Smooth muscle cell (in vitro differentiated cells): Measurements from ENCODE around the gene TRUB1. TPM values are rescaled to one million over a fixed set of nuclear protein-coding genes. Genes with fewer than 3 reads are reported as not detected.

Source experiments
- DNase-seq: peaks from one replicate; lab custom pipeline; 2025; ENCODE audit not compliant: unreplicated experiment; lab: John Stamatoyannopoulos, UW
- H2AFZ ChIP-seq: fragments of 200-600 bp; sonication (generic); 2 replicates; pipeline ENCODE4 v1.6.0; 2016; ENCODE audit warnings: antibody characterized with exemption, low read depth, mild to moderate bottlenecking
- H3F3A ChIP-seq: fragments of 200-600 bp; sonication (generic); 2 replicates; pipeline ENCODE4 v1.6.0; 2017; ENCODE audit warnings: antibody characterized with exemption, low read depth
- H3K27ac ChIP-seq: fragments of 200-600 bp; sonication (generic); 2 replicates; pipeline ENCODE4 v1.5.1; 2016; ENCODE audit warnings: low read depth, mild to moderate bottlenecking
- H3K27me3 ChIP-seq: fragments of 200-600 bp; sonication (generic); 2 replicates; pipeline ENCODE4 v1.6.1; 2016; ENCODE audit warnings: low read depth, mild to moderate bottlenecking
- H3K36me3 ChIP-seq: fragments of 200-600 bp; sonication (generic); 2 replicates; pipeline ENCODE4 v1.5.1; 2016; ENCODE audit warnings: low read depth
- H3K4me1 ChIP-seq: fragments of 200-600 bp; sonication (generic); 2 replicates; pipeline ENCODE4 v1.5.1; 2016; ENCODE audit warnings: low read depth
- H3K4me2 ChIP-seq: fragments of 200-600 bp; sonication (generic); 2 replicates; pipeline ENCODE4 v1.6.0; 2016; ENCODE audit warnings: mild to moderate bottlenecking
- H3K4me3 ChIP-seq: fragments of 200-600 bp; sonication (generic); 2 replicates; pipeline ENCODE4 v1.5.1; 2016; ENCODE audit warnings: mild to moderate bottlenecking
- H3K79me2 ChIP-seq: fragments of 200-600 bp; sonication (generic); 2 replicates; pipeline ENCODE4 v1.6.0; 2016; ENCODE audit warnings: low read depth, mild to moderate bottlenecking
- H3K9ac ChIP-seq: fragments of 200-600 bp; sonication (generic); 2 replicates; pipeline ENCODE4 v1.6.0; 2016; ENCODE audit warnings: low read depth
- H3K9me3 ChIP-seq: fragments of 200-600 bp; sonication (generic); replicated peaks from 2 replicates; pipeline ENCODE4 v1.5.1; 2016; ENCODE audit warnings: low read depth
- H4K20me1 ChIP-seq: fragments of 200-600 bp; sonication (generic); 2 replicates; pipeline ENCODE4 v1.6.0; 2016; ENCODE audit warnings: low read depth
- CTCF ChIP-seq: fragments of 200-600 bp; sonication (generic); IDR thresholded peaks from 2 replicates; pipeline ENCODE4 v1.5.1; 2017; ENCODE audit warnings: borderline replicate concordance, mild to moderate bottlenecking, antibody characterized with exemption; ENCODE audit not compliant: insufficient read depth, poor library complexity, severe bottlenecking
- WGBS: methylation state at CpG from one replicate; pipeline ENCODE4 v1.1.7; 2016; ENCODE audit warnings: low lambda C conversion rate; 5-methylcytosine and 5-hydroxymethylcytosine counted together
- polyA plus RNA-seq: library from polyadenylated mRNA; unstranded; fragments of >200 nt; fragmentation: Nextera tagmentation; extraction: Ambion mirVana; gene quantifications from 2 replicates; pipeline ENCODE4 v1.2.1, GENCODE V29; 2016
- total RNA-seq: library from RNA; depleted of rRNA; stranded (reverse); fragments of >200 nt; gene quantifications from 2 replicates; pipeline ENCODE4 v1.2.3, GENCODE V29; 2014

Gene TRUB1
- total and polyA plus RNA-seq, 2 experiments from 2014 or later, result 10.8 to 25.4 TPM

GRCh38 chr10:114916653-114917052 is 21.3 kb upstream of the TRUB1 start:
- no peaks in the 10 kb centered on the region for H3K79me2 ChIP-seq
- H2AFZ ChIP-seq, result no peak overlapping the region
- H4K20me1 ChIP-seq, result no peaks in the 10 kb centered on the region
- 94% methylated on average over 10 of the region's 10 CpGs for WGBS
- no peaks in the 10 kb centered on the region for H3K9me3 ChIP-seq
- peaks cover 32% of the 10 kb centered on the region for H3K4me1 ChIP-seq
- DNase-seq, result no peak
- no peak overlapping the region for H3K27ac ChIP-seq
- H3K4me2 ChIP-seq, result no peak overlapping the region
- H3F3A ChIP-seq, result peaks cover 3% of the 10 kb centered on the region
- H3K4me3 ChIP-seq, result no peak overlapping the region
- H3K36me3 ChIP-seq, result no peaks in the 10 kb centered on the region
- no peak for TF ChIP-seq CTCF
- no peaks in the 10 kb centered on the region for H3K27me3 ChIP-seq
- no peak overlapping the region for H3K9ac ChIP-seq

GRCh38 chr10:114917459-114917858 is 20.5 kb upstream of the TRUB1 start:
- WGBS, result 100% methylated on average over 1 of the region's 1 CpG
- H4K20me1 ChIP-seq, result no peaks in the 10 kb centered on the region
- H3F3A ChIP-seq, result peaks cover 3% of the 10 kb centered on the region
- TF ChIP-seq CTCF, result no peak
- peaks cover 32% of the 10 kb centered on the region for H3K4me1 ChIP-seq
- no peak overlapping the region for H3K4me2 ChIP-seq
- no peaks in the 10 kb centered on the region for H3K27me3 ChIP-seq
- no peak for DNase-seq
- no peaks in the 10 kb centered on the region for H3K79me2 ChIP-seq
- H3K36me3 ChIP-seq, result no peaks in the 10 kb centered on the region
- no peak overlapping the region for H3K27ac ChIP-seq
- H3K9ac ChIP-seq, result no peak overlapping the region
- H3K4me3 ChIP-seq, result no peak overlapping the region
- H3K9me3 ChIP-seq, result no peaks in the 10 kb centered on the region
- H2AFZ ChIP-seq, result no peak overlapping the region

- TF ChIP-seq CTCF, result no peak
Observed at GRCh38 chr10:114917927-114918672, 19.9 kb upstream of the TRUB1 start.

GRCh38 chr10:114920459-114920858 is 17.5 kb upstream of the TRUB1 start:
- Histone ChIP-seq H3K79me2 (no peaks in the 10 kb centered on the region), H4K20me1 (no peaks in the 10 kb centered on the region), H3K9me3 (no peaks in the 10 kb centered on the region), H3K4me2 (no peak overlapping the region), H3K9ac (no peak overlapping the region), H3K27ac (no peak overlapping the region), H3F3A (peaks cover 3% of the 10 kb centered on the region), H3K27me3 (no peaks in the 10 kb centered on the region), H3K4me1 (peaks cover 20% of the 10 kb centered on the region), H2AFZ (no peak overlapping the region), H3K36me3 (no peaks in the 10 kb centered on the region), H3K4me3 (no peak overlapping the region)
- no peak for TF ChIP-seq CTCF
- 82% methylated on average over 1 of the region's 1 CpG for WGBS
- DNase-seq, result no peak

More at GRCh38 chr10:114917927-114918672, 19.9 kb upstream of the TRUB1 start:
- H3K27me3 ChIP-seq, result no peaks in the 10 kb centered on the region
- H4K20me1 ChIP-seq, result no peaks in the 10 kb centered on the region
- WGBS, result 41% methylated on average over 3 of the region's 3 CpGs
- DNase-seq, result no peak
- no peaks in the 10 kb centered on the region for H3K9me3 ChIP-seq
- no peak overlapping the region for H3K27ac ChIP-seq
- H3K9ac ChIP-seq, result no peak overlapping the region
- H3K79me2 ChIP-seq, result no peaks in the 10 kb centered on the region
- no peak overlapping the region for H3K4me3 ChIP-seq
- no peaks in the 10 kb centered on the region for H3K36me3 ChIP-seq
- peaks cover 3% of the 10 kb centered on the region for H3F3A ChIP-seq
- H3K4me1 ChIP-seq, result peaks cover 32% of the 10 kb centered on the region
- no peak overlapping the region for H2AFZ ChIP-seq
- H3K4me2 ChIP-seq, result no peak overlapping the region
